GM06990 (cell line): ENCODE measurements around the gene LYRM4.

Experiments
- DNase-seq: peaks from one replicate; pipeline ENCODE4 v3.0.0-alpha.2; 2011; ENCODE audit not compliant: insufficient read length; ENCODE audit errors: extremely low read depth
- H3K27me3 ChIP-seq: replicated peaks from 2 replicates; pipeline ENCODE4 v1.6.0; 2011; ENCODE audit warnings: low read length; ENCODE audit not compliant: control insufficient read depth, insufficient read depth
- H3K36me3 ChIP-seq: 2 replicates; pipeline ENCODE4 v1.5.1; 2011; ENCODE audit warnings: low read length; ENCODE audit not compliant: control insufficient read depth, insufficient read depth
- H3K4me3 ChIP-seq: replicated peaks from 2 replicates; pipeline ENCODE4 v1.5.1; 2011; ENCODE audit warnings: low read depth, mild to moderate bottlenecking, control low read depth, low read length
- TF ChIP-seq, protein P1 (sequence below): IDR thresholded peaks from 2 replicates; pipeline ENCODE4 v1.5.1; 2011; ENCODE audit warnings: low read length, control low read depth, mild to moderate bottlenecking, inconsistent platforms; ENCODE audit not compliant: insufficient read depth, poor library complexity, severe bottlenecking

Gene LYRM4

DNA sequence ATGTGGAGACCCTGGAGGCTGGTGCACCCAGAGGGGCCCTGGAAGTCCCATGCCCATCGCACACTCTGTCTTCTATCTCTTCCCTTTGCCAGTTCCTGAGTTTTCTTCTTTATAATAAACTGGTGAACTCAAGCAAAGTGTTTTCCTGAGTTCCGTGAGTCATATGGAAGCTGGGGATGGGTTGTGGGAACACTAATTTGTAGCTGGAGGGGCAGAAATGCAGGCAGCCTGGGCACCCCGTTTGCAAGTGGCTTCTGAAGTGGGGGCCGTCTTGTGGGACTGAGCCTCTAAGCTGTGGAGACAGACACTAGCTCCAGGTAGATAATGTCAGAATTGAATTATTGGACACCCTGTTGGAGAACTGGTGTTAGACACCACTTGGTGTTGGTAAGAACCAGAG, 178.8 kb downstream of the LYRM4 start:
- H3K4me3 ChIP-seq = no peak overlapping the region
- DNase-seq = no peak

DNA sequence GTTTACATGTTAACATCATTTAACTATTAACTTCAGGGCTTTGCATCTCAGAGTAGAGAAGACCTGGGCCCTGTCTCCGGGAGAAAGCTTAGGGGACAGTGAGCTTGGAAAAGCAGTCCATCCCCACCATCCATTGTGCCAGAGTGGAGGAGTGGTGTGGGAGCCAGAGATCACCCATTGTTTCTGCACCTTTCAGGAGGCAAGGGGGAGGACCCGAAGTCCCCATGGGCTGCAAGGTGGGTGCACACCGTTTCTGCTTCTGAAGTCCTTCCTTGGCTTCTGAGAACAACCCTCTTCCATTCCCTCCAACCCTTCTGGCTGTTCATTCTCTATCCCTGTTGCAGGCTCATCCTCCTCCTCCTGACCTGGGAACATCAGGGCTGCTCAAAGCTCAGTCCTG, 179.6 kb downstream of the LYRM4 start:
- H3K4me3 ChIP-seq = no peak overlapping the region
- TF ChIP-seq, protein P1, sequence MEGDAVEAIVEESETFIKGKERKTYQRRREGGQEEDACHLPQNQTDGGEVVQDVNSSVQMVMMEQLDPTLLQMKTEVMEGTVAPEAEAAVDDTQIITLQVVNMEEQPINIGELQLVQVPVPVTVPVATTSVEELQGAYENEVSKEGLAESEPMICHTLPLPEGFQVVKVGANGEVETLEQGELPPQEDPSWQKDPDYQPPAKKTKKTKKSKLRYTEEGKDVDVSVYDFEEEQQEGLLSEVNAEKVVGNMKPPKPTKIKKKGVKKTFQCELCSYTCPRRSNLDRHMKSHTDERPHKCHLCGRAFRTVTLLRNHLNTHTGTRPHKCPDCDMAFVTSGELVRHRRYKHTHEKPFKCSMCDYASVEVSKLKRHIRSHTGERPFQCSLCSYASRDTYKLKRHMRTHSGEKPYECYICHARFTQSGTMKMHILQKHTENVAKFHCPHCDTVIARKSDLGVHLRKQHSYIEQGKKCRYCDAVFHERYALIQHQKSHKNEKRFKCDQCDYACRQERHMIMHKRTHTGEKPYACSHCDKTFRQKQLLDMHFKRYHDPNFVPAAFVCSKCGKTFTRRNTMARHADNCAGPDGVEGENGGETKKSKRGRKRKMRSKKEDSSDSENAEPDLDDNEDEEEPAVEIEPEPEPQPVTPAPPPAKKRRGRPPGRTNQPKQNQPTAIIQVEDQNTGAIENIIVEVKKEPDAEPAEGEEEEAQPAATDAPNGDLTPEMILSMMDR = no peak
- no peak for DNase-seq
- no peaks in the 10 kb centered on the region for H3K36me3 ChIP-seq
- no peaks in the 10 kb centered on the region; the same call in 1 of the 2 replicates for H3K27me3 ChIP-seq

More for the DNA sequence above, 178.8 kb downstream of the LYRM4 start:
- Histone ChIP-seq H3K27me3 (peaks cover 2% of the 10 kb centered on the region; the same call in 1 of the 2 replicates), H3K36me3 (no peaks in the 10 kb centered on the region)
- TF ChIP-seq, protein P1 = no peak

DNA sequence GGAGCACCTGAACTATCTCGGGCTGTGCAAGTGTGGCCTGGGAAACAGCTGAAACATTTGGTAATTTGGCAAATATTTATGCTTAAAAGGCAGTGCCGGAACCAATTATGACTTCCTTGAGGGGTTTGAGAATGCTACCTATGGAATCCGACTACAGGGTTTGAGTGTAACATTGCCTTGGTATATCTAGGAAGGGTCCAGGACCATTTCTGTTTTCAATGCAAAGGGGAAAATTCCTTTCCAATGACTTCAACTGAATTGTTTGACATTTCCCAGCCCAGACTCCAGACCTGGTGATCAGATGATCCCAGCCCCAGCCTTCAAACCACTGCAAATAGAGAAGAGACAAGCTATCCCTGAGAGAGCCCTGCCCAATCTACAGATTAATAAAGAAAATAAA, 180.2 kb downstream of the LYRM4 start:
- TF ChIP-seq, protein P1 = no peak
- Histone ChIP-seq H3K27me3 (no peaks in the 10 kb centered on the region; the same call in 1 of the 2 replicates), H3K36me3 (no peaks in the 10 kb centered on the region), H3K4me3 (no peak overlapping the region)
- no peak for DNase-seq

DNA sequence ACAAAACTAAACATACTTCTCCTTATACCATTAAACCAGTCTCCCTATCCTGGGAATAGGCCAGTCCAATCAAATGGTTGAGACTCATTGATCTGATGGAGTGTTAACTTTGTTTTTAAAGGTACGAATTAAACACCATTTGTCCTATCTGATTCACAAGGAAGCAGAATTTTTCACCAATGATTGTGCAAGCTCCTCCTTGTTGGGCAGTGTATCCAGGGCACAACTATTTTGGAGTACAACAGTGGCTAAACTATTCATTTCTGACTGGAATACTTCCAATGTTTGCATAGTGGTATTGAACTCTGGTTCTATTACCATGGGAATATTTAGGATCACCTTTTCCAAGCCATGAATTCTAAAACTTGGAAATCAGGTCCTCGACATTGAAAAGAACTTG, 181.1 kb downstream of the LYRM4 start:
- Histone ChIP-seq H3K27me3 (no peaks in the 10 kb centered on the region), H3K36me3 (no peaks in the 10 kb centered on the region), H3K4me3 (no peak overlapping the region)
- no peak for DNase-seq
- TF ChIP-seq, protein P1 = no peak

DNA sequence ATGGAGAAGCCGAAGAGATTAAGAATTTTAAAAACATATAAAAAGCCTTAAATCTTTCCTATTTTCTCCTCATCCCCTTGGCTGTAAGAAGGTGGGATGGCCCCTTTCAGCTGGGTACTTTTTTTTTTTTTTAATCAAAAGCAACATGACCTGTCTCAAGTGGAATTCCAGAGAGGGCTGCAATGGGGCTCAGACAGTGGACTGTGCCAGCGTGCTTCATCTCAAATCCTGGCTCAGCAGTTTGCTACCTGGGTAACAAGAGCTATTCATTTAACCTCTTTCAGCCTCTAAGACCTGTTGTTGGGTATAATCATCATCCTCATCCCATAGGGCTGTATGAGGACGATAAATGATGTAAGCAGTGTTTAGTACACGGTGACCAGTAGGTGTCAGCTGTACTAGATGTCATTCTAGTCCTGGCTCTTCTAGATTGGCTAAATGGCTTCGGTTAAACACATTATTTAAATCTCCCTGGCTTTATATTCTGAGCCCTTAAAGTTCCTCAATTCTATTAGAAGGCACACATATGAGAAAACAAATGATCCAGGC, 182.6 kb downstream of the LYRM4 start:
- Histone ChIP-seq H3K4me3 (no peak overlapping the region), H3K36me3 (no peaks in the 10 kb centered on the region), H3K27me3 (no peaks in the 10 kb centered on the region)
- TF ChIP-seq, protein P1 = peak; percentile 54
- DNase-seq = no peak

DNA sequence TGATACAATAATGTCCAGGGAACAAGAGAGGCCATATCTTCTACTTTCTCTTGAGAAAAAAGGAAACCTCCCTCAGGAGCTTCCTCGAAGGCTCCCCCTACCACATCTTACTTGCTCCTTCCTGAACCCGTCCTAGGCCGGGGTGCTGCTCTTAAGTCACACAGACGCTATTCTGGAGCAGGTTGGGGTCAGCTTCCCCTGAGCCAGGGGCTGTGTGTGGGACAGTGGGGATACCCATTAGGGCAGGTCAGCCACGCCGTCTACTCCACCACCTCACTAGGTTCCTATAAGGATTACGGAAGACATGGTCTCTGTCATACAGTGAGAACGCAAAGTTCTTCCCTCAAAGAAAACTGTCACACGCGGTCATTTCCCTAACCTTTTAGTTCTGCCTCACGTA, 183.8 kb downstream of the LYRM4 start:
- no peak for DNase-seq
- TF ChIP-seq, protein P1 = no peak

More for the DNA sequence above, 183.8 kb downstream of the LYRM4 start:
- Histone ChIP-seq H3K27me3 (no peaks in the 10 kb centered on the region), H3K4me3 (no peak overlapping the region), H3K36me3 (no peaks in the 10 kb centered on the region)
